A673 (cell line): ENCODE results near the gene ATXN2.
"Not testable (repeated sequence)": the region's sequence is repeated elsewhere in the genome, so short reads cannot be mapped to it uniquely, and the experiment has no call there.

Source experiments
- EZH2 ChIP-seq: fragments of 200-600 bp; sonication (generic); IDR thresholded peaks from 2 replicates; pipeline ENCODE4 v1.6.1; 2017; ENCODE audit warnings: borderline replicate concordance, low read depth, mild to moderate bottlenecking, mixed read lengths, antibody characterized with exemption, low read length; ENCODE audit not compliant: poor library complexity, severe bottlenecking
- TF ChIP-seq, protein P1 (sequence below): fragments of 300-800, 200-600 bp; sonication (generic); conservative IDR thresholded peaks from 2 replicates; pipeline ENCODE4 v1.5.1; 2017; ENCODE audit warnings: low read depth, mild to moderate bottlenecking, antibody characterized with exemption, low read length, moderate library complexity, mixed read lengths

DNA sequence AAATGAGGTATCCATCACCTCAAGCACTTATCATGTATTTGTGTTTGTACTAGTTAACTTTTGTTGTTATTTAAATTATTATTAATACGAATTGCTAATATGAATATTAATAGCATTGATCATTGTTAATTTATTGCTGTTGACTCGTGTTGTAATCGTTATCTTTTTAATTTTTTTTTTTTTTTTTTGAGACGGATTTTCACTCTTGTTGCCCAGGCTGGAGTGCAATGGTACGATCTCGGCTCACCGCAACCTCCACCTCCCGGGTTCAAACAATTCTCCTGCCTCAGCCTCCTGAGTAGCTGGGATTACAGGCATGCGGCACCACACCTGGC lies 196.7 kb downstream of the ATXN2 start:
- TF ChIP-seq, protein P1, sequence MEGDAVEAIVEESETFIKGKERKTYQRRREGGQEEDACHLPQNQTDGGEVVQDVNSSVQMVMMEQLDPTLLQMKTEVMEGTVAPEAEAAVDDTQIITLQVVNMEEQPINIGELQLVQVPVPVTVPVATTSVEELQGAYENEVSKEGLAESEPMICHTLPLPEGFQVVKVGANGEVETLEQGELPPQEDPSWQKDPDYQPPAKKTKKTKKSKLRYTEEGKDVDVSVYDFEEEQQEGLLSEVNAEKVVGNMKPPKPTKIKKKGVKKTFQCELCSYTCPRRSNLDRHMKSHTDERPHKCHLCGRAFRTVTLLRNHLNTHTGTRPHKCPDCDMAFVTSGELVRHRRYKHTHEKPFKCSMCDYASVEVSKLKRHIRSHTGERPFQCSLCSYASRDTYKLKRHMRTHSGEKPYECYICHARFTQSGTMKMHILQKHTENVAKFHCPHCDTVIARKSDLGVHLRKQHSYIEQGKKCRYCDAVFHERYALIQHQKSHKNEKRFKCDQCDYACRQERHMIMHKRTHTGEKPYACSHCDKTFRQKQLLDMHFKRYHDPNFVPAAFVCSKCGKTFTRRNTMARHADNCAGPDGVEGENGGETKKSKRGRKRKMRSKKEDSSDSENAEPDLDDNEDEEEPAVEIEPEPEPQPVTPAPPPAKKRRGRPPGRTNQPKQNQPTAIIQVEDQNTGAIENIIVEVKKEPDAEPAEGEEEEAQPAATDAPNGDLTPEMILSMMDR = not testable (repeated sequence)
- TF ChIP-seq EZH2 = not testable (repeated sequence)
